ENCODE measurements around the gene ZNF582. TPM values are rescaled to one million over a fixed set of nuclear protein-coding genes. Genes with fewer than 3 reads are reported as not detected.

The ZNF582 gene
- total RNA-seq, 2 experiments from 2014 or later: 1.5 to 1.8 TPM

DNA sequence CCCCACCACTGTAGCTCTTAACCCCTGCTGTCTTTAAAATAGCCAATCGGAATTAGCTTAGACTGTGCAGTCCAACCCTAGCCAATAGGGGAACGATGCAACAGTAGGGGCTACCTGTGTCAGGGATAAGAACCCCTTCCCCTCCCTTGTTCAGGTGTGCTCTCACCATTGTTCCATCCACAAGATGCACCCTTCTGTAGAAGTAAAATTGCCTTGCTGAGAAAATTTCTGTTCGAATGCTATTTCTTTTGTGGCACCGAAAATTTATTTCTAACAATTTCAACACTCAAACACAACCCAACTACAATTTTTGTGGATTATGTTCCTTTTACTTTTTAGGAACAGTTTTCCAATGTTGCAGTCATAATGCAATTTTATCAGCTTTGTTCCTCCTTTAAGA, 7.2 kb upstream of the ZNF582 start:
- Histone ChIP-seq H3K36me3 (ENCODE audit: insufficient read depth, low read length) (no peaks in the 10 kb centered on the region), H3K27me3 (ENCODE audit: control insufficient read depth in 1 of 2, insufficient read depth in 2 of 2, low read length in 2 of 2) (no peaks in the 10 kb centered on the region), H3K27ac (ENCODE audit: low read depth in 1 of 2, low read length in 2 of 2) (no peak overlapping the region), H3K4me3 (ENCODE audit: low read length) (no peak overlapping the region), H3K9me3 (ENCODE audit: control insufficient read depth in 1 of 2, insufficient read depth in 1 of 2, low read length in 2 of 2) (peaks cover 33 to 46% of the 10 kb centered on the region in 2 experiments), H3K4me1 (ENCODE audit: insufficient read depth, low read length) (peaks cover 22% of the 10 kb centered on the region)
- peaks cover 30% of the 10 kb centered on the region for H3K4me1 Mint-ChIP-seq (ENCODE audit: low read depth)
- H3K36me3 Mint-ChIP-seq (ENCODE audit: low read depth): peaks cover 92% of the 10 kb centered on the region
- H3K9me3 Mint-ChIP-seq: peaks cover 22% of the 10 kb centered on the region
- TF ChIP-seq, protein P1, sequence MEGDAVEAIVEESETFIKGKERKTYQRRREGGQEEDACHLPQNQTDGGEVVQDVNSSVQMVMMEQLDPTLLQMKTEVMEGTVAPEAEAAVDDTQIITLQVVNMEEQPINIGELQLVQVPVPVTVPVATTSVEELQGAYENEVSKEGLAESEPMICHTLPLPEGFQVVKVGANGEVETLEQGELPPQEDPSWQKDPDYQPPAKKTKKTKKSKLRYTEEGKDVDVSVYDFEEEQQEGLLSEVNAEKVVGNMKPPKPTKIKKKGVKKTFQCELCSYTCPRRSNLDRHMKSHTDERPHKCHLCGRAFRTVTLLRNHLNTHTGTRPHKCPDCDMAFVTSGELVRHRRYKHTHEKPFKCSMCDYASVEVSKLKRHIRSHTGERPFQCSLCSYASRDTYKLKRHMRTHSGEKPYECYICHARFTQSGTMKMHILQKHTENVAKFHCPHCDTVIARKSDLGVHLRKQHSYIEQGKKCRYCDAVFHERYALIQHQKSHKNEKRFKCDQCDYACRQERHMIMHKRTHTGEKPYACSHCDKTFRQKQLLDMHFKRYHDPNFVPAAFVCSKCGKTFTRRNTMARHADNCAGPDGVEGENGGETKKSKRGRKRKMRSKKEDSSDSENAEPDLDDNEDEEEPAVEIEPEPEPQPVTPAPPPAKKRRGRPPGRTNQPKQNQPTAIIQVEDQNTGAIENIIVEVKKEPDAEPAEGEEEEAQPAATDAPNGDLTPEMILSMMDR (IDR thresholded peaks at IDR 0.05): no peak
- H3K27me3 Mint-ChIP-seq: no peaks in the 10 kb centered on the region
- ChIA-PET CTCF (no interaction called here), POLR2A (no interaction called here)
- no peak overlapping the region for H3K27ac Mint-ChIP-seq
- intact Hi-C loops (cut with DNase I, micrococcal nuclease): loop anchor here in 1 of 2 experiments (10.0 kb wide), 1 partner anchor 134 kb away; the partner anchor contains the start of gene ZFP28
- ATAC-seq (ENCODE audit: poor library complexity) (no peak), DNase-seq (no peak)
- H3K4me3 Mint-ChIP-seq: no peak overlapping the region

DNA sequence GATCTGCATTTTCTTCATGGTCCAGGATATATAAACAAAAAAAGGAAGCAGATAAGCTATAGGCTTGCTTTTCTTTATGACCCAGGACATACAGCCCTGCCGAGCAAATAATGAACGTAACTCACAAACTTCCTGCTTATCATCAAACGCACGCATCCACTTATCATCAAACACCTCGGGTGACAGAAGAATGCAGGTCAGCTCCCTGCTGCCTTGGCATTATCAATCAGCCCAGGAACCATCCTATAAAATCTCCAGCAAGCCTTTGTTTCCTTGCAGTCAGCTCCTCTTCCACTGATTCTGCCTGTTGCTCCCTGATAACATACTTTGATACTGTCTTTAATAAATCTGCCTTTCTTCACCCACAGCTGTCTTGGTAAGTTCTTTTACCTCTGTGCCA, 5.5 kb upstream of the ZNF582 start:
- Mint-ChIP-seq H3K4me3 (no peak overlapping the region), H3K27ac (no peak overlapping the region), H3K4me1 (ENCODE audit: low read depth) (peaks cover 16% of the 10 kb centered on the region), H3K36me3 (ENCODE audit: low read depth) (peaks cover 92% of the 10 kb centered on the region), H3K9me3 (peaks cover 16% of the 10 kb centered on the region), H3K27me3 (no peaks in the 10 kb centered on the region)
- CTCF ChIA-PET: no interaction called here
- intact Hi-C loops (cut with DNase I, micrococcal nuclease): loop anchor here in 1 of 2 experiments (10.0 kb wide), 2 partner anchors 1606 to 1756 kb away; partner anchors contain the start of genes ZNF329 and ZNF606
- H3K4me3 ChIP-seq (ENCODE audit: low read length): no peak overlapping the region
- no peak overlapping the region for H3K27ac ChIP-seq (ENCODE audit: low read depth in 1 of 2, low read length in 2 of 2)
- no peak for DNase-seq
- H3K36me3 ChIP-seq (ENCODE audit: insufficient read depth, low read length): no peaks in the 10 kb centered on the region
- no peaks in the 10 kb centered on the region for H3K27me3 ChIP-seq (ENCODE audit: control insufficient read depth in 1 of 2, insufficient read depth in 2 of 2, low read length in 2 of 2)
- no peak for ATAC-seq (ENCODE audit: poor library complexity)
- TF ChIP-seq, protein P1 (IDR thresholded peaks at IDR 0.05): no peak
- POLR2A ChIA-PET: no interaction called here
- H3K4me1 ChIP-seq (ENCODE audit: insufficient read depth, low read length): peaks cover 12% of the 10 kb centered on the region
- H3K9me3 ChIP-seq (ENCODE audit: control insufficient read depth in 1 of 2, insufficient read depth in 1 of 2, low read length in 2 of 2): peaks cover 36 to 61% of the 10 kb centered on the region in 2 experiments

DNA sequence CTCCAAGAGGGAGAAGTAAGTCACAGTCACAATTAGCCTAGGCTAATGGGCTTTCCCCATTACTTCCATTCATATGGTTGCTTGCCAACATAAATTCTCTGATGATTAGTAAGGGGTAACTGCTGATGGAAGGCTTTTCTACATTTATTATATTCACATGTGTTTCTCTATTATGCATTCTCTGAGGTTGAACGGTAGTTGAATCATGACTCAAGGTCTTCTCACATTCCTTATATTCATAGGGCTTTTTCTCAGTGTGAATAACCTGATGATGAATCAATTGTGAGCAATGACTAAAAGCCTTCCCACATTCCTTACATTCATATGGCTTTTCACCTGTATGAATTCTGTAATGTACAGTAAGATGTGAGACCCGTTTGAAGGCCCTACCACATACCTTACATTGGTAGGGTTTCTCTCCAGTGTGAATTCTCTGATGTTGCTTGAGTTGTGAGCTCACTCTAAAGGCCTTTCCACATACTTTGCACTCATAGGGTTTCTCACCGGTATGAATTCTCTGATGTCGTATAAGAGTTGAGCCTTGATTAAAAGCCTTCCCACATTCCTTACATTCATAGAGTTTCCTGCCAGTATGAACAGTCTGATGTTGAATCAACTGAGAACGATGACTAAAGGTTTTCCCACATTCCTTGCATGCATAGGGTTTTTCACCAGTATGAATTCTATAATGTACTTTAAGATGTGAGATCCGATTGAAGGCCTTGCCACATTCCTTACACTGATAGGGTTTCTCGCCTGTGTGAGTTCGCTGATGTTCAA, 9.3 kb downstream of the ZNF582 start:
- ATAC-seq (ENCODE audit: poor library complexity): no peak
- Mint-ChIP-seq H3K4me3 (no peak overlapping the region), H3K27me3 (no peaks in the 10 kb centered on the region), H3K9me3 (peaks cover 21% of the 10 kb centered on the region), H3K36me3 (ENCODE audit: low read depth) (peaks cover 95% of the 10 kb centered on the region), H3K4me1 (ENCODE audit: low read depth) (no peaks in the 10 kb centered on the region), H3K27ac (no peak overlapping the region)
- H3K27ac ChIP-seq (ENCODE audit: low read depth in 1 of 2, low read length in 2 of 2): no peak overlapping the region
- TF ChIP-seq, protein P1 (IDR thresholded peaks at IDR 0.05): no peak
- DNase-seq: no peak
- no peaks in the 10 kb centered on the region for H3K4me1 ChIP-seq (ENCODE audit: insufficient read depth, low read length)
- no peaks in the 10 kb centered on the region for H3K27me3 ChIP-seq (ENCODE audit: control insufficient read depth in 1 of 2, insufficient read depth in 2 of 2, low read length in 2 of 2)
- intact Hi-C loops (cut with DNase I, micrococcal nuclease): no loop called here
- H3K9me3 ChIP-seq (ENCODE audit: control insufficient read depth in 1 of 2, insufficient read depth in 1 of 2, low read length in 2 of 2): peaks cover 41 to 80% of the 10 kb centered on the region in 2 experiments
- ChIA-PET POLR2A (no interaction called here), CTCF (no interaction called here)
- H3K36me3 ChIP-seq (ENCODE audit: insufficient read depth, low read length): peaks cover 15% of the 10 kb centered on the region
- H3K4me3 ChIP-seq (ENCODE audit: low read length): no peak overlapping the region

Data from CD4-positive, alpha-beta T cell (primary cell).